Measurements from ENCODE around the gene NDST1. TPM values are rescaled to one million over a fixed set of nuclear protein-coding genes. Genes with fewer than 3 reads are reported as not detected.
A peak's percentile ranks its signal among the peaks of the same experiment; 100 is the strongest.

NDST1 gene
- total RNA-seq, 1 donor from 2014 or later: 54.3 TPM

GRCh38 chr5:150523472-150524350, 15.8 kb downstream of the NDST1 start:
- DNase-seq (ENCODE audit: low spot score): peak; percentile 58

DNA sequence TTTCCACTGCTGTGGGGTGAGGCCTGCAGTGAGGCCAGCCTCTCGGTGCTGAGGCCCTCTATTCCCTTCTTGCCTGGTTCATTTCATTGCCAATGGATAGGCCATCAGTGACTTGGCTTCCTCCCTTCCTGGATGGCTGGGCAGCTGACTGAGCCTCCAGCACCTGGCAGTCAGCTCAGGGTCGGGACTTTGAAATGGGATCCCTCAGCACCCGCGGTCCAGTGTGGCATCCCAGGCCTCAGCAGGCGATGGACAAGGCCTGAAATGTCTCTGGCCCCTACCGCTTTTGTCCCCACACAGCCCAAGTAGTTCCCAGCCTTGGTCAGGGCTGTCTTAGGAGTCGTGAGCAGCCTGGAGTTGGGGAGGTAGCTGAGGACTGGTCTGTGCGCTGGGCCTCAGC, 17.2 kb downstream of the NDST1 start:
- no peak for DNase-seq (ENCODE audit: low spot score)

- no peak for DNase-seq (ENCODE audit: low spot score)
Measured at GRCh38 chr5:150525781-150526180, 17.9 kb downstream of the NDST1 start.

- DNase-seq (ENCODE audit: low spot score): no peak
Measured at GRCh38 chr5:150527038-150527437, 19.1 kb downstream of the NDST1 start.

- DNase-seq (ENCODE audit: low spot score): no peak
Measured at GRCh38 chr5:150527808-150528207, 19.9 kb downstream of the NDST1 start.

DNA sequence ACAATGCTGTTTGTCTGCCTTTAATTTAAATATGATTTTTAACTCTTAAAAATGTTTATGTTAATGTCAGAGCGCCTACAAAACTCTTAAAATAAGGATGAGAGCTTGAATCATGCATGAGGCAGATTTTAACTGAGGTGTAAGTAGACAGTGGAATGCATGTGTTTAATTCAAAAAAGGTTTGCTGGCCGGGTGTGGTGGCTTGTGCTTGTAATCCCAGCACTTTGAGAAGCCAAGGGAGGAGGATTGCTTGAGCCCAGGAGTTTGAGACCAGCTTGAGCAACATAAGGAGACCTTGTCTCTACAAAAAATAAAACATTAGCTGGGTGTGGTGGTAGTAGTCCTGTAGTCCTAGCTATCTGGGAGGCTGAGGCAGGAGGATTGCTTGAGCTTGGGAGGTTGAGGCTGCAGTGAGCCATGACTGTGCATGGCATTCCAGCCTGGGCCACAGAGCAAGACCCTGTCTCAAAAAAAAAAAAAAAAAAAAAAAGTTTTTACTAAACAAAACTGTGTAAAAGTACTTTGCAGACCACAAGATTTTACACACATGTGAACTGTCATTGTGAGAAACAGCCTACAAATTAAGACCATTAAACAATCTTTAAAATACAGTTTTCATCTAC, 21.1 kb downstream of the NDST1 start:
- no peak for DNase-seq (ENCODE audit: low spot score)

- no peak for DNase-seq (ENCODE audit: low spot score)
Measured at GRCh38 chr5:150529555-150529954, 21.6 kb downstream of the NDST1 start.

- no peak for DNase-seq (ENCODE audit: low spot score)
Measured at GRCh38 chr5:150530423-150530822, 22.5 kb downstream of the NDST1 start.

- DNase-seq (ENCODE audit: low spot score): no peak
Measured at GRCh38 chr5:150530951-150531588, 23.1 kb downstream of the NDST1 start.

DNA sequence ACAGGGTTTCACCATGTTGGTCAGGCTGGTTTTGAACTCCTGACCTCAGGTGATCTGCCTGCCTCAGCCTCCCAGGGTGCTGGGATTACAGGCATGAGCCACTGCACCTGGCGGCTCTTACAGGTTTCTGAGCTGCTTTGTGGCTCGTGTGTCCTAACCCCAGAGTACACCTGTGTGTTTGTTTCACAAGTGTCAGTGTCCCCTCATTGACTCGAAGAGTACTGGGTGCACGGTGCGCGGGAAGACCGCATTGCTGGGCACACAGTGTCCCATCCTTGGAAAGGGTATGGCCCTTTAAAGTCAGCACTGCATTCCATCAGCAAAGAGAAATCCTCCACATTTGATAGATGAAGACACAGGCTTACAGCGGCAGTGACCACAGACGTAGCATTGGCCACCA, 23.8 kb downstream of the NDST1 start:
- DNase-seq (ENCODE audit: low spot score): no peak

DNA sequence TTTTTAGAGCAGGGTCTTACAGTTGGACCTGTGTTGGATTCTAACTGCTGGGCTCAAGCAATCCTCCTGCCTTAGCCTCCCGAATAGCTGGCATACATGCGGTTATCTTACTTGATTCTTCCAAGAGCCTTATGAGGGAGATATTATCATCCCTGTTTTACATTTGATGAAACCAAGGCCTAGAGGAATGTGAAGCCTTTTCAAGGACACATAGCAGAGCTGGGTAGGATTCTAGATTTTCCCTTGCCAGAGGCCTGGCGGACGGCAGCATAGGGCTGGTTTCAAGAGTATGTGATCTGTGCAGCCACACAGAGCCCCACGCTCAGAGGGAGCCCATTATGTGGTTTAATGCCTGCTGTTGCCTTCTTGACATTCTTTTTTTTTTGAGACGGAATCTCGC, 24.2 kb downstream of the NDST1 start:
- no peak for DNase-seq (ENCODE audit: low spot score)

- DNase-seq (ENCODE audit: low spot score): no peak
Measured at GRCh38 chr5:150532996-150533395, 25.1 kb downstream of the NDST1 start.

DNA sequence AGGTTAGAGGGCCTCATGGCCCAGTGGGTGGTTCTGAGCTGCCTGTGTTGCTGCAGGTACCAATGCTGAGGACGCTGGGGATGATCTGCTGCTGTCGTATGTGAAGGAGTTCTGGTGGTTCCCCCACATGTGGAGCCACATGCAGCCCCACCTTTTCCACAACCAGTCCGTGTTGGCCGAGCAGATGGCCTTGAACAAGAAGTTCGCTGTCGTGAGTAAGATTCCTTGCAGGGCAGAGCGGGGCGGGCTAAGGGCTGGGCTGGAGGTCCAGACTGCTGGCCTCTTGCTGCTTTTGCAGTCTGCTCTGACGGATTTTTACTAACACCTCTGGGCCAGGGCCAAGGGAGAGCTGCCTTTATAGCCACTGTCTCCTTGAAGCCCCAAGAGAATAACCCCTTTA, 26.9 kb downstream of the NDST1 start:
- DNase-seq (ENCODE audit: low spot score): no peak

DNA sequence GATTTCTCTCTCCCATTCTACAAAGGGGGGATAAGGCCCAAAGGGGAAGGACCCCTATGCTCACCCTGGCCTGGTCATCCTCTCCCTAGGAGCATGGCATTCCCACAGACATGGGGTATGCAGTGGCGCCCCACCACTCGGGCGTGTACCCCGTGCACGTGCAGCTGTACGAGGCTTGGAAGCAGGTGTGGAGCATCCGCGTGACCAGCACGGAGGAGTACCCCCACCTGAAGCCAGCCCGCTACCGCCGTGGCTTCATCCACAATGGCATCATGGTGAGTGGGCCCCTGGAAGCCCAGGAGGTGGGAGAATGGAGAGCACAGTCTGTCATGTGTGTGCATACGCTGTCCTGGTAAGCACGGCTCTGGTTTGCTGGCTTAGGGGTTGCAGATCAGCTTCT, 27.7 kb downstream of the NDST1 start:
- DNase-seq (ENCODE audit: low spot score): no peak

- no peak for DNase-seq (ENCODE audit: low spot score)
Measured at GRCh38 chr5:150538007-150538917, 30.3 kb downstream of the NDST1 start.

GRCh38 chr5:150539206-150539605, 31.3 kb downstream of the NDST1 start:
- DNase-seq (ENCODE audit: low spot score): no peak

DNA sequence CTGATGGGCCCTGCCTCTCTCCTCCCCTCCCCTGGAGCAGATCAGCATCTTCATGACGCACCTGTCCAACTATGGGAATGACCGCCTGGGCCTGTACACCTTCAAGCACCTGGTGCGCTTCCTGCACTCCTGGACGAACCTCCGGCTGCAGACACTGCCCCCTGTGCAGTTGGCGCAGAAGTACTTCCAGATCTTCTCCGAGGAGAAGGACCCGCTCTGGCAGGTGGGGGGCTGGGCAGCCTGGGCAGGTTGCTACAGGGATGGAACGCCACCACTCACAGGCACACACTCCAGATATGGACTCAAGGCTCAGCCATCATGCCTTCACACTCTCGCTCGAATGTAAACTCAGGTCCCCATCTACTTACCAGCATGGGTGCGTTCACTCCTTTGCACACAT, 32.1 kb downstream of the NDST1 start:
- DNase-seq (ENCODE audit: low spot score): no peak

GRCh38 chr5:150540615-150541396, 32.9 kb downstream of the NDST1 start:
- peak; percentile 74 for DNase-seq (ENCODE audit: low spot score)

GRCh38 chr5:150541397-150541675, 33.4 kb downstream of the NDST1 start:
- no peak for DNase-seq (ENCODE audit: low spot score)

- no peak for DNase-seq (ENCODE audit: low spot score)
Measured at GRCh38 chr5:150541895-150542294, 34.0 kb downstream of the NDST1 start.

- no peak for DNase-seq (ENCODE audit: low spot score)
Measured at GRCh38 chr5:150542933-150543445, 35.1 kb downstream of the NDST1 start.
